HG03135 (cell line): ENCODE results near the gene HSPB9.

Experiments
- ATAC-seq: cut with Tn5 transposase; IDR thresholded peaks from one replicate; pipeline ENCODE4 v1.9.1; 2021; ENCODE audit warnings: mild to moderate bottlenecking, moderate library complexity; ENCODE audit not compliant: unreplicated experiment

Gene HSPB9, protein sequence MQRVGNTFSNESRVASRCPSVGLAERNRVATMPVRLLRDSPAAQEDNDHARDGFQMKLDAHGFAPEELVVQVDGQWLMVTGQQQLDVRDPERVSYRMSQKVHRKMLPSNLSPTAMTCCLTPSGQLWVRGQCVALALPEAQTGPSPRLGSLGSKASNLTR

DNA sequence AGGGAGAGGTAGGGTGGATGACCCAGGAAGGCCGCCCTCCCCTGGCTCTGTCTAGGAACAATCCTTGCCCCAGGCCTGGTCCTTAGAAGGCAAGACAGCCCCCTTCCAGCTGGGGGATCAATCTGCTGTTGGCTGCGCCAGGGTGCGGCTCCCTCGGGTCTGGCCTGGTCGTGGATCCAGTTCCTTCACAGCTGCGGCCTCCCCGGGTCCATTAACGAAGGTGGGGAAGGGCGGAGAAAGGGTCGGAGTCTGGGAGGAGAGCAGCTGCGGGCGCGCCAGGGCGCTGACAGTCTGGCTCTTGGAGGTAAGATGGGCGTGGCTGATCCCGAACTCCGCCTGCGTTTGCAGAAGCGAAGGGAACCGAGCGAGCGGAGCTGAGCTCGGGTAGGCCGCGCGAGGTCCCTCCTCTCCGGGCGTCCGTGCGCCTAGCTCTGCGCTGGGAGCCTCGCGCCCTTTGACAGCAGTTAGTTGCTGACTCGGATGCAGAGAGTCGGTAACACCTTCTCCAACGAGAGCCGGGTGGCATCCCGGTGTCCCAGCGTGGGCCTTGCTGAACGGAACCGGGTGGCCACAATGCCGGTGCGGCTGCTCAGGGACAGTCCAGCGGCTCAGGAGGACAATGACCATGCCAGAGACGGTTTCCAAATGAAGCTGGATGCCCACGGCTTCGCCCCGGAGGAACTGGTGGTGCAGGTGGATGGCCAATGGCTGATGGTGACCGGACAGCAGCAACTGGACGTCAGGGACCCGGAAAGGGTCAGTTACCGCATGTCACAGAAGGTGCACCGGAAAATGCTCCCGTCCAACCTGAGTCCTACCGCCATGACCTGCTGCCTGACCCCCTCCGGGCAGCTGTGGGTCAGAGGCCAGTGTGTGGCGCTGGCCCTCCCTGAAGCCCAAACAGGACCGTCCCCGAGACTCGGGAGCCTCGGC is at the start of gene HSPB9:
Gene HSPB9, plus strand, starts transcription at position 434 of the 933 bp plus-strand sequence. Its CDS starts 47 bp downstream, at position 481.
- ATAC-seq, result no peak

DNA sequence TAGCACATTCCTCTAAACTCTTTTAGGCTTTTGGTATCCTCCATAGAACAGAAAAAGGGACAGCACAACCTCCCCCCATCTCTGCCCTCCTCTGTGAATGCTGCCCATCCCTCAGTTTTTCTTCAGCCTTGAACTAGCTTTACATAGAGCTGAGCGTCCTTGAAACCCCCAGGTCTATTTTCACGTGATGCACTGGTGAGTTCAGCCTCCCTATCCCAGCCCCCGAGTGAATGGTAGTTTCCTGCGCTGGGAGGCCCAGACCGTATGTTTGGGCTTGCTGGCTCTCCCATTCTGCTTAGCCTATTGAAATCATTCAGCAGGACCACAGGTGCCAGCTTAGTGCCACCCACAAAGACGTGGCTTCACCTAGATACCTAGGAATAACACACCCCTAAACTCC is 46.8 kb upstream of the HSPB9 start:
- no peak for ATAC-seq

DNA sequence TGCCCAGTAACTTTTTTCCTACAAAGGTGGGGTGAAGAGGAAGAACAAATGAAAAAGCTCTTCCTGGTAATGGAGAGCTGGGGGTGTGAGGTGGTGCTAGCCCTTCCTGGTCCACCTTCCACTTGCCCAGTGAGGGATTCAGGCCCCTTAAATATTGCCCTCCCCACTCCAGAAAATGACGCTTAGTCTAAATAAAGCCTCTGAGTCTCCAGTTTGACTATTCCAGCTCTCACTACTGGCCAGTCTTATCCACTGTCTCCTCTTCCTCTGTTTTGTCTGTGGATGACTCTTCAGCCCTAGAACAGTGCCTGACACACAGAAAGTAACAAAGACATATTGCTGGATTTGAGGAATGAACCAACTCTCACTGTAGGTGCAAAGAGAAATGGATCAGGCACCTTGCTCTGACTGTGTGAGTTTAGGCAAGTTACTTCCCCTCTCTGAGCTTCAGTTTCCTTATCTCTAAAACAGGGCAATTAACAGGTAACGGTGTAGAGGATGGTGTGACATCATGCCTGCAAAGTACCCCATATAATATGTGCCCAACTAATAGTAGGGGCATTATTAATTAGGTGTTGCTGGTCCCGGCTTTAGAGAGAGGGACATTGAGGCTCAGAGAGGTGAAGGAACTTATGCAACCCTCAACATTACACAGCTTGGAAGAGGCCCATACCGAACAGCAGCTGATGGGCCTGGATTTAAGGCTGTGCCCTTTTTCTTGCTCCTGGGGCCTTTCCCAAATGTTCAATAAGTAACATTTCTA is 45.6 kb upstream of the HSPB9 start:
- ATAC-seq, result no peak

DNA sequence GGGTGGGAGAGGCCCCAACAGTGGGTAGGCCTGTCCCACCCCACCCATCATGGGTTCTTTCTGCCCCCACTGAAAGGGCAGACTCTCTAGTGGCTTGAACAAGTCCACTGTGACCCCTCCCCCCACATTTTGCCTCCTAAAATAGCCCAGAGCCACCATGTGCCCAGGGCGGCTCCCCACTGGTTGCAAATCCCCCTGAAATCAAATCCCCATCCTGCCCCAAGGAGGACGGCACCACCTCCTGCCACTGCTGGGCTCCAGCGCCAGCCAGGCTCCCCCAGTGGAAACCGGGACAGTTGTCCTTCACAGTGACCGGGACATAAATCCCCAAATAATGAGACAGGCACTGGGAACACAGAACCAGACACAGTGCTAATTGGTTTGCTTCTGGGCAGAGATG is 44.8 kb upstream of the HSPB9 start:
- no peak for ATAC-seq

DNA sequence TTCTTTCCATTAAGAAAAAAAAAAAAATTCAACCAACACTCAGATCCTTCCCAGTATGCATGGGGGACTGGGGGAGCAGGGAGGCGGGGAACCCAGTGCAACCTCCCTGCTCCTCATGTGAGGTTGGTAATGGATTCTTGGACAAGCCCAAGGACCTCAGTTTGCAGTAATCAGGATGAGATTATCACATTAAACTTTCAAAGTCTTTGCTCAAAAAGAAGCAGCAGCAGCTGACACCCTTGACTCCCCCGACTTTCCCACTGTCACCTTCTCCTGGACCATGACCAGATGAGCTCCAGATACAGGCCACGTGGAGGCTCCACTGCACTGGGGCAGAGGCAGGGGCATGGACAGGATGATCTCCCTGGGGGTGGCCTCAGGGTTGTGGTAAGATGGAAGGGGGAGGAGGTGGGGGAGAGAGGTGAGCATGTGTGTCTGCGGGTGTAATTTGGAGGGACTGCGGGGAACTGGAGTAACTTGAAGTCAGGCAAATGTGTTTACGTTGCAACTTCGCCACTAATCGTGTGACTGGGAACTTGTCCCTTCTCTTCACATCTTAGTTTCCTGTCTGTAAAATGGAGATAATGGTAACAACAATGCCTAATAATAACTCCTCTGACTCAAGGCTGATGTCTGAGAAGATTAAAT is 44.1 kb upstream of the HSPB9 start:
- no peak for ATAC-seq

DNA sequence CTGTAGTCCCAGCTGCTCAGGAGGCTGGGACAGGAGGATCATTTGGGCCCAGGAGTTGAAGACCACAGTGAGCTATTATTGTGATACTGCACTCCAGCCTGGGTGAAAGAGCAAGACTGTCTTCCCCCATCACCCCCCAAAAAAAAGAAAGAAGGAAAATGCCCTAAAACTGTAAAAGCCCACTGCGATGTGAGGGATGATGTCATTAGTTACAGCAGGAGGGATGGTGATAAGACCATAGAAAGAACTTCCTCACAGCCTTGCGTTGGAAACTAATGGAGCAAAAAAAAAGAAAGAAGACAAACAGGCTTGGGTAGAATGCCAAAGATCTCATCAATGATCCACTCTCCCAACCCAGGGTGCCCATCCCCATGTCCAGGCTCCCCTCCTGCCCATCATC is 43.1 kb upstream of the HSPB9 start:
- ATAC-seq, result no peak

DNA sequence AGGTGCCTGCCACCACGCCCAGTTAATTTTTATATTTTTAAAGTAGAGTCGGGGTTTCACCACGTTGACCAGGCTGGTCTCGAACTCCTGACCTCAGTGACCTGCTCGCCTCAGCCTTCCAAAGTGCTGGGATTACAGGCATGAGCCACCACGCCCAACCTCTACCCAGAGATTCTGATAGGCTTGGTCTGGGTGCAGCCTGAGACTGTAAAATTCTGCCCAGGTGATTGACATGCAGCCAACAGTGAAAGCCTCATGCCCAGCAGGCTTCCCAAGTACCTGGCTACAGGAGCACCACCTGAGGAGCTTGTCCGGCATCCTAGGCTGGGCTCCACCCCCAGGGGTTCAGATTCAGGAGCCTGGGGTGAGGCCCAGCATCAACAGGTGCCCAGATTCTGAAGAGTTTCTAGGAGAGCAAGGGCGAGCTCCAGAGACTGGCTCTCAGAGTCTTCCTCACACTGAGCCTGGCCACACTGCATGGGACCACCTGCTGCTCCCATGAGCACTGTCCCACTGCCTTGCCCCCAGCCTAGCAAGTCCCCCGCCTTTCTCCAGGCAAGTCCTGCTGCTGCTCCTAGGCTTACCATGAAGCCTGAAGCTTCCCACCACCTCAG is 41.0 kb upstream of the HSPB9 start:
- ATAC-seq, result no peak

DNA sequence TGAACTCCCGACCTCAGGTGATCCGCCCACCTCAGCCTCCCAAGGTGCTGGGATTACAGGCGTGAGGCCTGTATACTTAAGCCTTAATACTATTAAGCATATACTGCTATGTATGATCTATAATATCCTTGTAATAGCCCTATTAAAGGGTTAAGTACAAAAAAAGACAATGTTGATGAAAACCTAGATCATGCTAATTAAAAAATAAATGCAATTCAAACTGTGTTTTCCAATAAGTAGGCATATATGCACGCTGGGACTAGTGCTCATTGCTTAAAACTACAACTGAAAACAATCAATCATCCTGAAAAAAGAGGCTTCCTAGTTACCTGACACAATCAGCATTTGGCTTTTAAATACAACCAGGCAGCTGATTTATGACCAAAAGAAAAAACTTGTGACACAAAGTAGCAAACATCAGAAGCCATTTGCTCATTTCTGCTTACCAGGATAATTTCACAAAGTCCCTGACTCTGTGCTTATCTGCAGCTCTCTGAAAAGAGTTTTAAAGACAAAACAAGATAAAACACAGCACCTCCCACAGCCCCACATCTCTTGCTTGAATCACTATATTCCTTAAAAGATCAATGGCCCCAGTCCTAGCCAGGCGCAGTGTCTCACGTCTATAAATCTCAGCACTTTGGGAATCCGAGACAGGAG is 35.4 kb upstream of the HSPB9 start:
- ATAC-seq, result no peak

DNA sequence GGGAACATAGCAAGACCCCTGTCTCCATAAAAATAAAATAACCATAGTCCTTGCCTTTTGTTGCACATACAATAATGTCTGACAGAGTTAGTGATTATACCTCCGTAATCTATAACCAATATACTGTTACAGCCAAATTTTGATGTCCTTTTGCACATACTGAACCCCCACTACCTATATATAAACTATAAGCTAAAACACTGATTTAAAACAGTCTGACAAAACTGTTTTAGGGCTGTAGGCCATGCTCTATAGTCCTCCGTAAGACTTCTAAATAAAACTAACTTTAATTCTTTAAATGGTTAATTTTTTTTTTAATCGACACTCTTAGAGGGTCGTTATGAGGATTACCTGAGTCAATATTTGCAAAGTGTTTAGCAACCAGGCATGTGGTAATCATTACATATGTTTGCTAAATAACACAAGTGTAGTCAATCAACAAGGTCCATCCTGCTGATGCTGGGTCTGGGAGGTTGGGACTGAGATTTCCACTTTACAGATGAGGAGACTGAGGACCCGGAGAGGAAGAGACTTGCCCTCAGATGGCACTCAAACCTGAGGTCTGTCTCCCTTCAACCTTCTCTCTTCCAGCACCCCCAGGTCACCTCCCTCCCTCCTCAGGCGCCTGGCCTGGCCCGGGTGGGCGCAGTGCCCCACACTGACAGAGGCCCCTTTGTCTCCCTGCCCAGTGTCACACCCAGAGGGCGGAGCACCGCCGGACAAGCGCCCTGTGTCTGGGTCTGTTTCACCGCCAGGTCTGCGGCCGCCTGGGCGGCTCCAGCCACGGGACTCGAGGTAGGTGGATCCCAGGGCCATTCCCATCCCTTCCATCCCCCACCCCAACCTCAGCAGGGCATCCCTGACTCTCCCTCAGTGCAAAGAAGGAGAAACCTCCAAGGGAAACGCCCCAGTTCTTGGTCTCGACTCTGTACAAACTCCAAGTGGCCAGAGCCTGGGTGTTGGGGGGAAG is 34.6 kb upstream of the HSPB9 start:
- ATAC-seq, result no peak

DNA sequence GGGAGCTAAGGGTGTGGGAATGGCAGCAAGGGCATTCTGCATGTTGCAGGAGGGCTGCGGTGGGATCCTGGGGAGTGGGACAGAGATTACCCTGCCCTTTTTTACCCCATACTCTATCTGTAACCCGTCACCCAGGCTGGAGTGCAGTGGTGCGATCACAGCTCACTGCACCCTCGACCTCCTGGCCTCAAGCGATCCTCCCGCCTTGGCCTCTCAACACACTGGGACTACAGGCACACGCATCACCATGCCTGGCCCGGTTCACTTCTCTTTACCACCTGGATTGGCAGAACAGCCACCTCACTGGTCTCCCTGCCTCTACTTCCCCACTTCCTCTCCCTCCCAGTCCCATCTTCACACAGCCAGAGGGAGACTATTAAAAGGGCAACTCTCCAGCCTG is 33.9 kb upstream of the HSPB9 start:
- no peak for ATAC-seq

DNA sequence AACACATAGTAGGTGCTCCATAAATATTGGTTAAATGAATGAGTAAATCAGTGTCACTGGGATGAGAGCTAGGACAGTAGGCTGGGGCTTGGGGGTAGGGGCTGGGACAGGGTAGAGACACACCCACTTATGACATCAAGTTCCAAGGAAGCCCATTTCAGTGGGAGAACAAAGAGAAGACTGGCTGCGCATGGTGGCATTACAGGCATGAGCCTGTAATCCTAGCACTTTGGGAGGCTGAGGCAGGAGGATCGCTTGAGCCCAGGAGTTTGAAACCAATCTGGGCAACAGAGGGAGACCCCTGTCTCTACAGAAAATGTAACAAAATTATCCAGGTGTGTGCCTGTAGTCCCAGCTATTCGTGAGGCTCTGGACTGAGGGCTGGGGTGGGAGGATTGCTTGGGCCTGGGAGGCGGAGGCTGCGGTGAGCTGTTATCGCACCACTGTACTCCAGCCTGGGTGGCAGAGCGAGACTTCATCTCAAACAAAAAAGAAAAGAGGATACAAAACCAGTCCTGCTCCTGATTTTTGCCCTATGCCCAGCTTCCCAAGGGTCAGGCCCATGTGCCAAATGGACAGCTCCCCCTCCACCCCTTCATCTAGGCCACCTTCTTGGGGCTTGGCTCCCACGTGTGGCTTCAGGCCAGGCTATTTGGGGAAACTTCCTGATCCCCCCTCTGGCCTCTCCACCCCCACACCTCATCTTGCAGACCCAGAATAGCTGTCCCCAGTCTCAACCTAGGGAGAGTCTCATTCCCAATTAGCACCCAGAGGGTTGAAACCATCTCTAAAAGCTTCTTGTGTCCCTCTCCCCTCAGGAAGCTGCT is 31.4 kb upstream of the HSPB9 start:
- ATAC-seq, result no peak

DNA sequence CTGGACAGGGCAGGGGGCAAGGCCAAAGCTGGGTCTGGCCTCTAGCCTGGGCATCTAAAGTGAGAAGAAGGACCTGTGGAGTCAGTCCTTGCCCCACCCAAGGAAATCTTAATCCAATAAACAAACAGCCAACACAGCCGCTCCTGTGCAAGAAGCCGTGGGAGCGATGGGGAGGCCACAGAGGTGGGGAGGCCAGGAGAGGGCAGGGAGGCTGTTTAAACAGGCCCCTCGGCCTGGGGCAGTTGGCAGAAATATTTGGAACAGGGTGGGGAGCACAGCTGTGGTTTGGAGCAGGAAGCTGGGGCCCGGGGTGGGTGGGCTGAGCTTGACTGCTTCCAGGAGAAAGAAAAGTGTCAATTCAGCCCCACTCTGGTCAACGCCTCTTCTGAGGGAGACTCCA is 29.7 kb upstream of the HSPB9 start:
- ATAC-seq, result no peak

DNA sequence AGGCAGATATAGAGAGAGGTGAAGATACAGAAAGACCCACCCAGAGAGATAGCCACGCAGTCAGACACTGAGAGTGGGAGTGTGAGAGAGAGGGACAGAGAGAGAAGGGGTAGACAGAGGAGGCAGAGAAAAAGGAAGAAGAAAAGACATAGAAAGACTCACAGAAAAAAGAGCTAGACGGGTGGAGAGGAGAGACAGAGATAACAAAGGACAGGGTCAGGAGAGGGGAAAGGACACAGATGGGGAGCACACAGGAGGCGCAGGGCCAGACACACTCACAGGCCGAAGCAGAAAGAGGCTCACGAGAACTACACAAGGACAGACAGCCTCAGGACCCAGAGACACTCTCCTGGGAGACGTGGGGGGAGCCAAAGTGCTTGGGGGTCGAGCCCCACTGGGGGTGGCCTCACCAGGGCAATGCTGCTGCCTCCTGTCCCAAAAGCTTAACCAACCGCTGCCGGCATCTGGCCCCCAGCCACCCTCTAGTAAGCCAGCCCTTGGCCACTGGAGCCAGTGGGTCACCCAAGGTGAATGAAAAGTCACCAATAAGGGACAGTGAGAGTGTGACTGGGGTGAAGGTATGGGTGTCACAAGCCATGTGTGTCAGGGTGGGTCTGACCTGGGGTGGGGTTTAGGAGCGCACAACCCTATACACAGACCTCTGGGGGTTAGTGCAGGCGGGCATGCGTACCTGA is 28.1 kb upstream of the HSPB9 start:
- ATAC-seq, result no peak

DNA sequence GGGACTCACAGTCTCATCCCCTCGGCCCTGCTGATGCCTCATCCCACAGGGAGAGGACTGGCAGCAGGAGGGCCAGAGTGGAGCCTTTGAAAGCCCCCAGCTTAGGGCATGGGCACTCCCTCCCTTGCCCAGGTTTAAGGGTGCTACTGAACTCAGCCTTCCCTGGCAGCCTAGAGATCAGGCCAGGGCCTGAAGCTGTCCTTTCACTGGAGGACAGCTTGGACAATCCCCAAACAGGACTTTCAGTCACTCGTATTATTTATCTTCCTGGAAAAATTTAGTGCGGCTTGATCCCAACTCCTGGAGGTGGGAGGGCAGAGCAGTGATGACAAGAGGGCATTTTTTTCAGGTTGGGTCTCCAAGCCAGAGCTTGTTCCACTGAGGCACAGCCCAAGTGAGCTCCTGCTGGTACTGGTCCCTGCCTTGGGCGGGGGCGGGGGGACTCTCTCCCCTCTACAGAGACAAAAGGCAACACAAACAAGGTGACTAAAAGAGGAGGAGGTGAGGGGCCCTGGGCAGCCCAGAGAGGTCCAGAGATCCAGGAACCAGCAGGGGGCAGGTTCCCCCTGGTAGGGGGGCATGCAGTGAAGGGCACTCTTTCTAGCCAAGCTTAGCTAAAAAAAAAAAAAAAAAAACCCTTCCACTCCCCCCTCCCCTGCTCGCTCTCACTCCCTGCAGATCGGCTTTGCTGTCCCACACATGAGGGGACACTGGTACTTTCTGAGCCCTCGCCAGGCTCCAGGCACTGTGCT is 26.1 kb upstream of the HSPB9 start:
- no peak for ATAC-seq

DNA sequence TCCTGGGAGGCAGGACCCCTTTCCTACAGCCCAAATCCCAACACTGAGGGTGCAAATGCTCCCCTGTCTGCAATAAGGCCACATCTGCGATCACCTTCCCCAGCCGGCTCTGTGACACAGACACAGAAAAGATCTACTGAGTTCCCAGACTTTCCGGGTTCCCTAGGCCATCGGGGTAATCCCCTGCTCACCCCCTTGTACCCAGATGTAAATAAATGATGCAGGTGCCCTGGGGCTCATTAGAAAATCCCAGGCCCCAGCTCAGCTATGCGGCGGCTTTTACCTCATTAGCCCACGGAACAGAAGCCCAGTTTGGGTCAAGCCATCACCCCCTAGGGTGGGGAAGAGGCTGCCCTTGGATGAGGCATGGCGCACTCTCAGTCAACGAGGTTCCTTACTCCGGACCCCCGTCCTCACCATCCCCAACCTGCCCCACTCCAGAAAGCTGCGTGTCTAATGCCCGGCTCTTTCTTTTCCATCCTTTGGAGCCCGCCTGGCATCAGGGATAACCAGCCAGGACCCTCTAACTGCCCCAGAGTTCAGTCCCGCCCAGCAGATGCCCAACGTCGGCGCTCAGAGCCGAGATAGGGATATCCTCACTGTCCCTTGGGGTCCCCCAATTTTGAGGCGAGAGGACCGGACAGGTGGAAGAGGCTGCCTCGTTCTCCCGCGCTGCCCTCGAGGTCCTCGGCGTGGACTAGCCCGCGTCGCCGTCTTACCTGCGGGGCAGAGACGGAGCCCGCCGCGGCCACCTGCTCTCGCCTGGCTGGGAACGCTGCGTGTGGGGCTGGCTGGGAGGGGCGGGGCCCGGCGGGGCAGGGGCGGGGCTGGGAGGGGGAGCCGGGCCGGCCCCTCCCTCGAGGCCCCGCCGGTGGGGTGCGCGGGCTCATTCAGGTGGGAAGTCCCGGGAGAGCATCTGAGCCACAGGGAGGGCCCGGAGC is 24.6 kb upstream of the HSPB9 start, which contains the start of gene ZNF385C:
Gene ZNF385C, minus strand, starts transcription at position 783 of the 941 bp plus-strand sequence. CDS start 35,417 bp downstream, outside the sequence.
- ATAC-seq, result no peak
